HEK293 (cell line): Measurements from ENCODE around the gene OCA2.

Experiments used
- CTCF ChIP-seq: fragments of 450-650 bp; formaldehyde crosslinking; IDR thresholded peaks from 2 replicates; pipeline ENCODE4 v1.5.1; 2016; ENCODE audit warnings: missing biosample characterization, missing genetic modification characterization
- KLF10 ChIP-seq: fragments of 450-650 bp; IDR thresholded peaks from 2 replicates; pipeline ENCODE4 v1.5.1; 2018; ENCODE audit warnings: missing biosample characterization, mild to moderate bottlenecking, missing genetic modification characterization
- OVOL3 ChIP-seq: fragments of 450-650 bp; formaldehyde crosslinking; IDR thresholded peaks from 2 replicates; pipeline ENCODE4 v1.5.1; 2016; ENCODE audit warnings: missing biosample characterization, missing genetic modification characterization
- ZNF175 ChIP-seq: fragments of 450-650 bp; formaldehyde crosslinking; IDR thresholded peaks from 2 replicates; pipeline ENCODE4 v1.5.1; 2016; ENCODE audit warnings: missing biosample characterization, missing genetic modification characterization
- ZNF426 ChIP-seq: fragments of 450-650 bp; formaldehyde crosslinking; IDR thresholded peaks from 2 replicates; pipeline ENCODE4 v1.5.1; 2017; ENCODE audit warnings: missing biosample characterization, missing genetic modification characterization, mild to moderate bottlenecking, inconsistent platforms, moderate library complexity
- ZNF449 ChIP-seq: fragments of 450-650 bp; formaldehyde crosslinking; IDR thresholded peaks from 2 replicates; pipeline ENCODE4 v1.5.1; 2017; ENCODE audit warnings: missing biosample characterization, mild to moderate bottlenecking, missing genetic modification characterization, moderate library complexity
- ZNF76 ChIP-seq: fragments of 450-650 bp; formaldehyde crosslinking; IDR thresholded peaks from 2 replicates; pipeline ENCODE4; 2016; ENCODE audit warnings: low read depth, missing biosample characterization, missing genetic modification characterization, borderline replicate concordance

DNA sequence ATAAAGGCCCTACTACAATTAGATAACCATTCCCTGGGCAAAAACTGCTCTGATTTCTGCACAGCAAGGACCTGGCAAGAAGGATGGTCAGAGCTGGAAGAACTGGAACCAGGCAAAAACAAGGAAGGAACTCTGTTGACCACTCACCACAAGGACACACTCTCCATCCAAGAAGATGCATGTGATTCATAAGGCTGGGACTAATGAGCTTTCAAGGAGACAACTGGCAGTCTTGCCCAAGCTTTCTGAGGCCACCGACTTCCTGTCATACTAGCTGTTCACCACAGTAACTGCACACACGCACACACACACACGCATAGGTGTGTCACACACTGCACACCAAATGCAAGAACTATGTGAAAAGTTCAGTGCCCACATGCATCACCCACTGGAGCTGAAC lies 256.6 kb downstream of the OCA2 start:
- TF ChIP-seq CTCF (tag by site-specific recombination) (no peak), ZNF175 (tag by site-specific recombination) (no peak), ZNF76 (tag by site-specific recombination) (no peak), ZNF449 (no peak), ZNF426 (tag by site-specific recombination) (no peak), OVOL3 (tag by site-specific recombination) (no peak), KLF10 (tag by site-specific recombination) (no peak)
